Measurements from ENCODE around the gene KIF18B. TPM values are rescaled to one million over a fixed set of nuclear protein-coding genes. Genes with fewer than 3 reads are reported as not detected.
"Not testable (repeated sequence)": the region's sequence is repeated elsewhere in the genome, so short reads cannot be mapped to it uniquely, and the experiment has no call there.

KIF18B gene
- polyA plus RNA-seq, 1 donor: 7.7 TPM

DNA sequence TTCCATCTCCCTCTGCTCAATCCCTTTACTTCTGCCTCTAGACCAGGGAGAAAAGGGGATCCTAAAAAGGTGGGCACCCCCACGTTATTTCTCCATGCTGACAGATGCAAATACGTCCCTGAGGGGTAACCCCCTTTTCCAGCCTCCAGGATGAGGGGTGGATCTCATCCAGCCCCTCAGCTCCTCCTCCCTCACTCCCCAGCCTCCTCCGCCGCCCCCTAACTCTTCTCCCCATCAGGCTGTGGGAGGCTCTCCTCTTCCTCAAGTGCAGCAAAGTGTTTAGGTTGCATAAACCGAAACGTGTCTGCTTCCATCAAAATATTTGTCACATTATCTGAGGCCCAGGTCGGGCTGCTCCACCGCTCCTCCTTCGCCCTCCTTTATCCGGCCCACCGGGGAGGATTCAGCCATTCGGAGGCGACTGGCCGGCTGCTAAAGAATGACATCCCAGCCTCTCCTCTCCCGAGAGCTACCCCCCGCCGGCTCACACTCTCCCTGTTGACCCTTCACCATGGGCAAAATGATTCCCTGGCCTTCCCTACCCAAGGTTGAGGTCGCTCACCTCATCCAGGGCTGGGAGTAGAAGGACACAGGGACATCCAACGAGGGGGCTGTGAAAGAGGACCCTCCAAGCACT, 21.7 kb upstream of the KIF18B start:
- no peak for DNase-seq (ENCODE audit: low read depth)

DNA sequence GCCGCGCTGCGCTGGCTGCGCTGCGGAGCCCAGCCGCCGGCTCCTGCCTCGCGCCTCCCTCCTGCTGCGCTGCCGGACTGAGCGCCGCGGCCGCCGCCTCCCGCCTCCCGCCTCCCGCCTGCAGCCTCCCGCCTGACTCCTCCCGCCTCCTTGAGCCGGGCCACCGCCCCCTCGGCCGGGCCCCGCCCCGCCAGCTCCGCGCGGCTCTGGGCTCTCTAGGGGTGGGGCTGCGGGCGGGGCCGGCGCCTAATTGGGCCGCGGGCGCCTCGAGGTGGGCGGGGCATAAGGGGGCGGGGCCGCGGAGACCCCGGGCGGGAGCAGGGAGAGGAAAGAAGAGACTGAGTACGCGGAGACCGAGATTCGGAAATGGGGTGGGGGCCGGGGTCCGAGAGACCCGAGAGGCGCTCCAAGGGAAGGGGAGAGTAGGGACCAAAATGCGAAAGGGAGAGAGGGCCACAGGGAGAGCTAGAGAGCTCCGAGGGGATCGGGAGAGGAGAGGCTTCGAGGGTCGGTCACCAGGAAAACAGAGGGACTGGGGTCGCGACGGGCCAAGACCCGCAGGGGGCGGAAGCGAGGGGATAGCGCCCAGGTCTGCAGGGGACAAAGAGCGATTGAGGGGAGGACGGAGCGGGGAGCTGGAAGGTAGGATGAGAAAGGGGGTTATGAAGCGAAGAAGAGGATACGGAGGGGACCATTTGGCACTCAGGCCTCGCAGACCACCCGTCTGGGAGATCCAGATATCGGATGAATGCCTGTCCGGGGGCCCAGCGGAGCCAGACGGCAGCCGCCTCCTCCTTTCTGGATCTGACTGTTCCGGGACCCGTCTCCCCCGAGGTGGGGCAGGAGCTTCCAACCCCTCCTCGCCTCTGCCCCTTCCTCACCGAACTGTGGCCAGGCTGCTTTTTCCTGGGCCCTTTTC, 20.9 kb upstream of the KIF18B start, which contains the start of gene C1QL1:
Gene C1QL1 (minus strand): TSS at position 79 of the 919 bp plus-strand sequence. CDS start 255 bp downstream, outside the sequence.
- DNase-seq (ENCODE audit: low read depth): peak; percentile 68

DNA sequence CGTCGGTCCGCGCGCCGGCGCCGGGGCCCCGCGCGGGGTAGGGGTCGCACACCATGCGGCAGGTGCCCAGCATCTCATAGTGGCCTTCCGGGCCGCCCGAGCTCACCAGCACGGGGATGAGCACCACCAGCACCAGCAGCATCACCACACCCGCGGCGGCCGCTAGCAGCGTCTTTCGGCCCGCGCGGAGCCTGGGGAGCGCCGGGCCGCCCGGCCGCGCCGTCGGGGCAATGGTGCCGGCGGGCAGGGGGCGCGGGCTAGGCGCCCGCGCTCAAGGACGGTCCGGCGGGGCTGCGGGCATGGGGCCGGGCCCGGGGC, 20.3 kb upstream of the KIF18B start:
- no peak for DNase-seq (ENCODE audit: low read depth)

- DNase-seq (ENCODE audit: low read depth): no peak
Observed at GRCh38 chr17:44967026-44967906, 19.7 kb upstream of the KIF18B start.

DNA sequence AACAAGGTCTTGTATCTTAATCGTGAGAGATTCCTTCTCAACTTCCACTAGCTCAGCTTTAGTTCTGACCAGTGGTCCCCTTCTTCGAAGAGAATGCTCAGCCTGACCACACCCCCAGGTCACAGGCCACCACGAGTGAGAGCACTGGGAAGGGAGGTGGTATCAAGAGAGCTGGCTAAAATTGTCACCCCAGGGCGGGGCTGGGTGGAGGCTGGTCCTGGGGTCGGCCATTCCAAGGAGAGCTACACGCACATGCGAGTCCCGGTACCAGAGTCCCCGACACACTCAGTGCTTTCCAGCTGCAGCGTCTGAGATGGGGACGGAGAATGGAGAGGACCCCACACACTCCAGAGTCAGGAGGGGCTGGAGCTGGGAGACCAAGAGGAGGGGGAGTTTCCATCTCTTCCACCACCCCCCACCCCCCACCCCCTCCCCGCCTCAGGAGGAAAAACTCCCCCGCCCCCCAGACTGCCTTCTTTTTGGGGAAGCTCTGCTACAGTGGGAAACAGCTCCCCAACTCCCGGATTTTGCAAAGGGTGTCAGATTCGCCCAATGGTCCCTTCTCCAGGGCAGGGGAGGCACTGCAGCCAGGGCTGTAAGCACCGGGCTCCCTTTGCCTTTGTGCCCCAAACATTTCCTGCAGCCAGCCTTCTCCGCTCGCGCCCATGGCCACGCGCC, 18.9 kb upstream of the KIF18B start:
- DNase-seq (ENCODE audit: low read depth): no peak

DNA sequence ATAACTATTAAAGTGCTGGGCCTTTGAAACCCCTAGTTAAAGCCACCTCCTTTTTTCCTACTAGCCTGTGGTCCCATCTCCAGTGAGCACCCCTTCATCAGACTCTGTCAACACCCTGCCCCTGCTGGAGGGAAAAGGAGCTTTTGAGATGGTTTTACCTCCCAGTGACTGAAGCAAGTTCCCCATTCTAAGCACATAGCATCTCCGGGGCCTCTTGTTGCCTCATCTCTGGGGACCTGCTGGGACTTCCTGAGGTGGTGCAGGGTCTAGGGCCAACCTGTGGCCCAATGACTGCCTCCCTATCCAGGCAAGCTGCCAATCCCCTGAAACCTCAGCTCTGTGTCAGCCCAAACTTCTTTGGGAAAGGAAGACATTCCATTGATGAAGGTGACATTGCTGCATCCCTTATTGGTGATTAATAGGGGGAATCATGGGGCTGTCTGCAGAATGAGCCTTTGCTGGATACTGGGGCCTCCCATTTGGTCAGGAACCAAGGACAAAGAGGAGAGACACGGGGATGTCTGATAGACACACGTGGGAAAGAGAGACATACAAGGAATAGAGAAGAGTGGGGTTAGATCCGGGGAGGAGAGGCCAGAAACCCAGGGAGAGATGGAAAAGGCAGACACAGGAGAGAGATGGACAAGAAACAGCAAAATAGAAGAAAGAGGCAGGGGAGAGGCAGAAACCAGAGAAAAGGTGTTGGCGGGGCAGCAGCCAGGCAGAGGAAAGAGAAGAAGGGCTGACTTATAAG, 18.1 kb upstream of the KIF18B start:
- no peak for DNase-seq (ENCODE audit: low read depth)

GRCh38 chr17:44961921-44962350, 14.4 kb upstream of the KIF18B start:
- DNase-seq (ENCODE audit: low read depth): no peak

DNA sequence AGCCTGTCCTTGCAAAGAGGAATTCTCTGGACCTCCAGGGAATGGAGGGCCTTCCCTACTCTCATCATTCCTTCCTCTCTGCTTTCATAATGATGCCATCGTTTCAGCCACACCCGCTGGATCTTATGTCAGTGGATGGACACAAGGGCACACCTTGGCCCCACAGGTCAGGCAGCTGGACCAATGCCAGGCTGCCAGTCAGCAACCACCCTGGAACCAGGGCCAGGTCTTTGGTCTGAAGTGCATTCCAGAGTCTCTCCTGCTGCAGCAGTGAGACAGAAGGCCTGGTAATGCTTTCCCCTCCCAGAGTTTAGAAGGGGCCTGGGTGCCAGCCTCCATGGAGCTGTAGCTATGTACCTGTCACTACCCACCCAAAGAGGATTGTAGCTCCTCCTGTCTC, 13.1 kb upstream of the KIF18B start:
- no peak for DNase-seq (ENCODE audit: low read depth)

DNA sequence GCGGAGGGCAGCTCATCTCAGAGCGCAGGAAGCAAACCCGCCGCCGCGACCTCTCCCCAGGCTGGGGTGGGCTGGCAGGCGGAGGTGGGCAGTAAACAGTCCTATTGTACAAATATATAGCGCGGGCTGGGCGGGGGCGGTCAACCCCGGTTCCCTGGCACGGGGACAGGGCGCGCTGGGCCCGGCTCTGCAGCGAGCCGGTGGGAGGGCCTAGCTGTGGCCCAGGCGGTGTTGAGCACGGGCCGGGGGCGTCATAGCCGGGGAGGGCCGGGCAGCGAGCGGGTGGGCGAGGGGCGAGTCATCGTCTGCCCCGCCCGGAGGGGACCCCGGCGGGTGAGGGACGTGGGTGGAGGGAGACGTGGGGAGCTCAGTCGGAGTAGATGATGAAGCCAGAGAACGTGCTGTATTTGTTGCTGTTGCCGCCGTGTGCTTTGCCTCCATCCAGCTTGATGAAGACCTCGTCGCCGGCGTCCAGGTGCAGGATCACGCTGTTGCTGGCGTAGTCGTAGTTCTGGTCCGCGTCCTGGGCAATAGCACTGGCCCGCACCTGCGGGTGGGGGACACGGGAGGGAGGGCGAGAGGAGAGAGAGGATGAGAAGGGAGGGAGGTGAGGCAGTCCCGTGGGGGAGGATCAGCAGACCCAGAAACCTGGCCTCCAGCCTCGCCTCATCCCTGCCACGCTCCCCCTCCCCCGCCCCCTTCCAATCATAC, 12.4 kb upstream of the KIF18B start:
- DNase-seq (ENCODE audit: low read depth): no peak

DNA sequence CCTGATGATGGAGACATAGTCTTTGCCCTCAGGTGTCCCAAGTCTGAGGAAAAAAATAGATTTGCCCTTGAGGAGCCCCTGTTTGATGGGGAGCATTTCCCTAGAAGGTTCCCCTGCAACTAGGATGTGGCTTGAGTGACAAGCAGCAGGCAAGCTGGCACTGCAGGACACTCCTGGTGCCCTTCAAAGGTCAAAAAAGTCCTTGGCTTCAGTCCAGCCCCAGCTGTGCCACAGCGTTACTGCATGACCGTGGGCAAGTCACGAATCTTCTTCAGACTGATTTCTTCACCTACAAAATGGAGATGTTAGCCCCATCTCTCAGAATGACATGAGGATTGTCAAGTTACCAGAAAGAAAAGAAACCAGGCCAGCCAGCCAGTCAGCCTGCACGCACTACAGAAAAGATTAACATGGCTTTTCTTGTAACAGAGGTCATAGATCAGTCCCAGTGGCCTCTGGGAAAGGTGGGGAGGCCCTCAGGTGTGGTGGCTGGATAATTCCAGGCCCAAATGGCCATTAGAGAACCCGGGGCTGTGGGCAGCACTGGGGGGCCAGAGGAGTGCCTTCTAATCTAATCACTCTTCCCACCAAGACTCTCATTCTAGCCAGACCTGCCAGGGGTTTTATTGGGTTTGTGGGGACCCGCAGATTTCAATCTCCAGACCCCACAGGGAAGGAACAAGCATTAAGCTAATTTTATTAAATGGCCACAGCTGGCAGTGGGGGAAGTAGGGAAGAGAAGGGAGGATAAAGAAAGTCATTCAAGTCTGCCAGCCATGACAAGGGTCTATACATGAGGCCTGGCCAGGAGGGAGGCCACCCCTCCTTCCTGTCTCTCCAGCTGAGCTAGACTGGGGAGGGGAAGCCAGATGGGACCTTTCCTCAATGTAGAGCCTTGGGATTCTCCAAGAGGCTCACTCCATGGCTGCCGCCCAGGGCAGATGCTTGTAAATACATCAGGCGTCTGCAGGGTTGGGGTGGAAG, 9.7 kb upstream of the KIF18B start:
- DNase-seq (ENCODE audit: low read depth): no peak

- DNase-seq (ENCODE audit: low read depth): no peak
Observed at GRCh38 chr17:44955674-44956425, 8.3 kb upstream of the KIF18B start.

- DNase-seq (ENCODE audit: low read depth): no peak
Observed at GRCh38 chr17:44952946-44953475, 5.4 kb upstream of the KIF18B start.

DNA sequence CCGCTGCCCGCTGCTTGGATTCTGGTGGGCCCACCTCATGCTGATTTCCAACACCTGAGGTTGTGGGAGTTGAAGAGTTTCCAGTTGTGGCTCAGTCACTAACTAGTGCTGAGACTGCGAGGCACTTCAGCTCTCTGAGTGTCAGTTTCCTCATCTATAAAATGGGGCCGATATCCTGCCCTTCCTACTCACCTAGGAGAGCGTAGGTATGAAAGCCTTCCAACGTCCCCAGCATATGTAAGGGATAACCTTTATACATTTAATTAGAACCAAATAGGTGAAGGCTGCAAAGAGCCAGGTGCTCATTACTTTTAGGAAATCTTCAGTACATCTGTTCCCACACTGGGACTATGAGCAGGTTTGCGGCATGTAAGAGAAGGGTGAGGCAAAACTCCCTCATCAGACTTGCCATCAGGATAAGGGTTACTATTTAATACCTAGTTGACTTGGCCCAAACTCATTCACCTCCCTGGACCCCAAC, 782 bp upstream of the KIF18B start:
- DNase-seq (ENCODE audit: low read depth): no peak

- DNase-seq (ENCODE audit: low read depth): not testable (repeated sequence)
Observed at GRCh38 chr17:44945652-44946051, 1.9 kb downstream of the KIF18B start.

DNA sequence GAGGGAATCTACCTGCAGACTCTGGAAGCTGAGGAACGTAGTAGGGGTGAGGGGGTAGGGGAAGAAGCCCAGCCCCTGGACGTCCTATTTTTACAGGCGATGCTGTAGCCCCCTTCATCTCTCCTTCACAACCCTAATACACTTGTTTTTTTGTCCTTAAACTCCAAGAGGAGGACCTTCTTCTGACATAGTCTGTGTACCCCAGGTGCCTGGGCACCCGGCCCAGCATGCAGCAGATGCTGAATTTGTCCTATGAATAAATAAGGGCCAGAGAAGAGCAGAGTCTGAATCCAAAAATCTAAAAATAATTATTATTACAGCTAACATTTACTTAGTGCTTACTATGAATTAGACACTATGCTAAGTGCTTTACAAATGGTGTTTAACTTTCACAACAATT, 5.1 kb downstream of the KIF18B start:
- no peak for DNase-seq (ENCODE audit: low read depth)

GRCh38 chr17:44941712-44942331, 5.8 kb downstream of the KIF18B start:
- DNase-seq (ENCODE audit: low read depth): no peak

DNA sequence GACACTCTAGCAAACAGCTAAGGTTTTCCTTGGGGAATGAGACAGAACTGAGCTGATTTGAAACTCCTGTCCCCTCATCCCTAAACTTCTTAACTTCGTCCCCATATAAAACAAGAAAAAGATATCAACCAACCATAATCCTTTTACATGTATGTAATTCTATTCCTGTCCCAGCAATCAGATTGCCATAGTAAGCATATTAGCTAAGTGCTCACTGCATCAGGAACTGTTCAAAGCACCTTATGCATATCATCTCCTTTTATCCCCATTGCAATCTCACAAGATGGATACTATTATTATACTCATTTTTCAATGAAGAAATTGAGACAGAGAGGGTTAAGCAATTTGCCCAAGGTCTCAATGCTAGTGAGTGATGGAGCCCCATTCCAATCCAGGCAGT, 6.8 kb downstream of the KIF18B start:
- DNase-seq (ENCODE audit: low read depth): no peak
